ENCODE results near the gene MOSPD3.
"Not testable (repeated sequence)": the region's sequence is repeated elsewhere in the genome, so short reads cannot be mapped to it uniquely, and the experiment has no call there.

Gene MOSPD3, protein sequence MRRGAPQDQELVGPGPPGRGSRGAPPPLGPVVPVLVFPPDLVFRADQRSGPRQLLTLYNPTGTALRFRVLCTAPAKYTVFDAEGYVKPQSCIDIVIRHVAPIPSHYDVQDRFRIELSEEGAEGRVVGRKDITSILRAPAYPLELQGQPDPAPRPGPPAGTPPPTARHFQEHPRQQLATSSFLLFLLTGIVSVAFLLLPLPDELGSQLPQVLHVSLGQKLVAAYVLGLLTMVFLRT

DNA sequence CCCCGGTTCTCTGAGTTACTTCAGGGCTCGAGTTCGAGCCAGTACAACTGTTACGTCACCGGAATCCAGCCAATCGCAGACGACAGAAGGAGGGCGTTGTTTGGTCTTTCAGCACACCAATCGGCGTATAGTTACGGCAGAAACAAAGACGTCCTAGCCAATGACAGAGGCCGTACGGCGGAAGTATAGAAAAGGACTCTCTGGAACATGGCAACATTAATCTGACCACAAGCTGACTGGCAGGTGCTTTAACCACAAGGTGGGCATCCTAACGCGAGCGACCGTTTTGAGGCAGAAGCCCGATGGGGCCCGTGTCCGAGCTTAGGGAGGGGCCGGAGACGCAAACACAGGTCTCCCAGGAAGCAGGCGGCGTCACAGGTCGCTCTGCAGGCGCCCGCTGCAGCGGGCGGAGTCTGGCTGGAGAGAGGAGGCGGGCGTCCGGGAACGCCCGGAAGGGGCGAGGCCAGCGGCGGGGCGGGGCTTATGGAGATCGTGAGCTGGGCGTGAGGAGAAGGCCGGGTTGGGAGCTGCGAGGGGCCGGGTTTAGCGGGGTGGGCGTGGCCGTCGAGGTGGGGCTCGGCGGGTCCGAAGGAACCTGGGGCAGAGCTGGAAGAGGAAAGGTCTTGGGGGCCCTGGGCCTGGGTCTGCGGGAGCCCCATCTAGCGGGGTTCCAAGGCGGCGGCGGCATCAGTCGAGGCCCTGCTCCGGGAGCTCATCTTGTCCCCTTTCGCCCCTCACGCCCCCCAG is at the start of gene MOSPD3:
TSS of gene MOSPD3 (plus strand) at position 558 of the 747 bp plus-strand sequence. CDS start 252 bp downstream, outside the sequence.
- H3K27me3 Mint-ChIP-seq = peaks cover 3% of the 10 kb centered on the region
- H3K27ac Mint-ChIP-seq = peak within 1 kb of the TSS; percentile 96
- H3K36me3 Mint-ChIP-seq (ENCODE audit: low read depth) = no peaks in the 10 kb centered on the region
- peak; percentile 99 for DNase-seq
- H3K4me3 Mint-ChIP-seq = peak within 1 kb of the TSS; percentile 93
- no peaks in the 10 kb centered on the region for H3K9me3 Mint-ChIP-seq
- peak; percentile 95 for ATAC-seq
- H3K4me1 Mint-ChIP-seq = peaks cover 24% of the 10 kb centered on the region

DNA sequence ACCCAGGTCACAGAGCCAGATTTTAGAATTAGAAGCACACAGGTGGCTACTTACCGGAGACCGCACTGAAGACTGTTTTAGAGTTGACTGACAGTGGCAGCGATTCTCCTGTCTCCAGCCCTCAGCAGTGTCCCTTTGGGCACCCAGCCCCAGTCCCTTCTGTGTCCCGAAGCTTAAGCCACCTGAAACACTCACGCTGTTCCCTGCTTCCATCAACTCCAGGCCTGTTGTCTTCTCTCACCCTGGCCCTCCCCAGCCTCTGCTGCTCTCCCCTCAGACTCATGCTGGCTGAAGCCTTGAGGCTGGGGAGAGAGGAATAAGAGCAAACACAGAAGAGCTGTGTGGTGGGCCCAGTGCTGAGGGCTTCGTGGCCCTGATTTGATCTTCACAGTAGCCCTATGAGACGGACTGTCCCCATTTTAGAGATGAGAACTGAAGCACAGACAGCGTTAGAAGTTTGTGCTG is 49.2 kb upstream of the MOSPD3 start:
- Mint-ChIP-seq H3K4me1 (peaks cover 15% of the 10 kb centered on the region), H3K27me3 (no peaks in the 10 kb centered on the region), H3K4me3 (no peak overlapping the region), H3K27ac (no peak overlapping the region), H3K9me3 (no peaks in the 10 kb centered on the region), H3K36me3 (ENCODE audit: low read depth) (peaks cover 18% of the 10 kb centered on the region)
- DNase-seq (no peak), ATAC-seq (no peak)

DNA sequence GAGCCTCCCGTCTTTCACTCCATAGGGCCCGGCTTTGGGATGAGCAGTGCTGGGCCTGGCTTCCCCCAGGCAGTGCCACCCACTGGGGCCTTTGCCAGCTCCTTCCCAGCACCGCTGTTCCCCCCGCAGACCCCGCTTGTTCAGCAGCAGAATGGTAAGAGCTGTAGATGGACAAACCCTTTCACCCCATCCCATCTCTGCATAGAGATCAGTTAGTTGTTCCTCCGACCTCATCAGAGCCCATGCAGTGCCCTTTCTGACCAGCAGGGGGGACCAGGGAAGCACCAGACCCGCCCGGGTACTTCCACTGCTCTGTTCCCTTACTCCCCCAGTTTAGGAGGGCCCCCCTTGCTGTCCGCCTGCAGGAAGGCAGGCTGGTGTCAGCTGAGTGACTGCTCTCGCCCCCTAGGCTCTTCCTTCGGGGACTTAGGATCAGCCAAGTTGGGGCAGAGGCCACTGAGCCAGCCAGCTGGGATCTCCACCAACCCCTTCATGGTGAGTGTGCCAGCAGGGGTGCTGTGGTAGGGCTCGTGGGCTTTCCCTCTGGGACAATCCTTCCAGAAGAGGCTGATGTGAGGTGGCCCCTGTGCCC is 48.4 kb upstream of the MOSPD3 start:
- H3K9me3 Mint-ChIP-seq = no peaks in the 10 kb centered on the region
- ATAC-seq (peak; percentile 55), DNase-seq (peak; percentile 90)
- H3K27ac Mint-ChIP-seq = no peak overlapping the region
- H3K36me3 Mint-ChIP-seq (ENCODE audit: low read depth) = peaks cover 18% of the 10 kb centered on the region
- H3K4me1 Mint-ChIP-seq = peaks cover 20% of the 10 kb centered on the region
- no peaks in the 10 kb centered on the region for H3K27me3 Mint-ChIP-seq
- H3K4me3 Mint-ChIP-seq = no peak overlapping the region

DNA sequence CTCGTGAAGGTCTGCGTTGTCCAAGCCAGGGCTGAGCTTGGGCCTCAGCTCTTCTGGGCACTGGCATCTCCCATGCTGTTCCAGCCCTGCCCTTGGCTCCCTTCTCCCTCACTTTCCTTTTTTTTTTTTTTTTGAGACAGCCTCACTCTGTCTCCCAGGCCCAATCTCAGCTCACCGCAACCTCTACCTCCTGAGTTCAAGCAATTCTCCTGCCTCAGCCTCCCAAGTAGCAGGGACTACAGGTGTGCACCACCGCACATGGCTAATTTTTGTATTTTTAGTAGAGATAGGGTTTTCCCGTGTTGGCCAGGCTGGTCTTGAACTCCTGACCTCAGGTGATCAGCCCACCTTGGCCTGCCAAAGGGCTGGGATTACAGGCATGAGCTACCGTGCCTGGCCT is 47.9 kb upstream of the MOSPD3 start:
- not testable (repeated sequence) for H3K9me3 Mint-ChIP-seq, H3K4me3 Mint-ChIP-seq, H3K27me3 Mint-ChIP-seq, DNase-seq, ATAC-seq, H3K27ac Mint-ChIP-seq
- Mint-ChIP-seq H3K4me1 (peaks cover 20% of the 10 kb centered on the region), H3K36me3 (ENCODE audit: low read depth) (peaks cover 15% of the 10 kb centered on the region)

DNA sequence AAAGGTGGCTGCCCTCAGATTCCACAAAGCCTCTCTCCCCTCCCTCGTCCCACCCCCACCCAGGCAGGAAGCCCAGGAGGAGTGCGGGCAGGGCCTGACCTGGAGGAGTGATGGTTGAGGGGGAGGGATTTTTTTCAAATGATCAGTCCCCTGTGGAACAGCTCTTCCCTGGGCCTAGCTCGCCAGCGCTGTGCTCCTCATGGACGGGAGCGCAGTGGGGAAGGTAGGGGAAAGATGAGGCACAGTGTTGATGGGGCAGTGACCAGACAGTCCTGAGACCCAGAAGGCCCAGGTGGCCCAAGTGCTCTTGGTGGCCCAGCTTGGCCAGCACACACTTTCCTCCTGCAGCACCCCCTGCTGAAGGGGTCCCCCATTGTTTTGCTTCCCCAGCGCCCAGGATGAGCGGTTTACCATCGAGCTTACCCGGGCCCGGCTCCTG is 47.2 kb upstream of the MOSPD3 start:
- no peaks in the 10 kb centered on the region for H3K27me3 Mint-ChIP-seq
- H3K36me3 Mint-ChIP-seq (ENCODE audit: low read depth) = peaks cover 13% of the 10 kb centered on the region
- H3K4me3 Mint-ChIP-seq = no peak overlapping the region
- DNase-seq (no peak), ATAC-seq (no peak)
- H3K9me3 Mint-ChIP-seq = no peaks in the 10 kb centered on the region
- peaks cover 24% of the 10 kb centered on the region for H3K4me1 Mint-ChIP-seq
- no peak overlapping the region for H3K27ac Mint-ChIP-seq

DNA sequence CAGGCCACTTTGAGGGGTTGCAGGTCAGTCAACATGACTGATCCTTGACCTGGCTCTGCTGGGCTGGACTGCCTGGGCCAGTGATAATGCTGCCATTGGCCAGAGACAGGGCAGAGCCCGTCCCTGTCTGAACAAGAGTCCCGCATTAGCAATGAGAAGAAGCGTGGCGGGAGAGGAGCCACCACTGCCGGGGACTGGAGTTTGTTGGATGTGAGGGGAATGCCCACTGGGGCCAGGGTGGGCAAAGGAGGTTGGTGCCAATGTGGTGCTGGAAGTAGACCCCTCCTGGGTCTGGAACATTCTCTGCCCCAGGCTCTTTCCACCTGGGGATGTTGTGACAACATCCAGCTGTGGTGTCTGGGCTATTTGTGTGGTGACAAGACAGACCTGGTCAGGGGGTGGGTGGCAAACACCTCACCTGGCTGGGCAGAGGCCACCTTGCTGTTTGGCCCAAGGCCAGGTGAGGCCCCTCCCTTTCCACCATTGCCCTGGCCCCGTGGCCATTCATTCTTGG is 46.3 kb upstream of the MOSPD3 start:
- no peak overlapping the region for H3K4me3 Mint-ChIP-seq
- peaks cover 30% of the 10 kb centered on the region for H3K4me1 Mint-ChIP-seq
- H3K36me3 Mint-ChIP-seq (ENCODE audit: low read depth) = peaks cover 13% of the 10 kb centered on the region
- no peak for DNase-seq
- H3K27me3 Mint-ChIP-seq = no peaks in the 10 kb centered on the region
- no peak for ATAC-seq
- no peaks in the 10 kb centered on the region for H3K9me3 Mint-ChIP-seq
- H3K27ac Mint-ChIP-seq = no peak overlapping the region

DNA sequence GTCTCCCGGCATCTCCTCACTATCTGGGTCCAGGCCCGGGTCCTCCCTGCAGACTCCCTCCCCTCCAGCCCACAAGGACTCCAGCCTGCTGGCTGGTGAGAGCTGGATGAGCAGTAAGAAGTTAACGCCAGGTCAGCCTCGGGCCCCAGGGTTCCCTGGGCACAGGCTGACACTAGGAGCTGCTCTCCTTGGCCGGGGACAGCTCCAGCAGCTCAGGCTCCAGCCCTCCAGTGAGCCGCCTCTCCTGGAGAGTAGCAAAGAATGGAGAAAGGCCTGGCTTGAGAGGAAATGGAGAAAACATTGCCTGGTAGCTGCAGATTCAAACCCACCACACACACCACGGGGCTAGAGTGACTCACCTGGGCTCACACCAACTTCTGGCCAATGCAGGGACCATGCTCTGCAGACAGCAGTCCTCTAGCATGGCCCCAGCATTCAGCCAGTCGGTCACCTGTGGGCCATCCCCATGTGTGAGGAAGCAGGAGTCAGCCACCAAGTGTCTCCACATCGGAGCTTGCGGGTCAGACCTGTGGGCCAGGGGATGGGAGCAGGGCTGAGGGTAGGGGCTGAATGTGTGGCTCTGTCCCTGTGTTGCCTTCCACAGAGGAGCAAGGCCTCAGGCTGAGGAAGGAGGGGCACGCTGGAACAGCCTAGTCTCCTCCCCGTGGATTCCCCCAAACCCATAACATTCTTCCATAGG is 45.2 kb upstream of the MOSPD3 start:
- Mint-ChIP-seq H3K9me3 (no peaks in the 10 kb centered on the region), H3K4me3 (no peak overlapping the region), H3K4me1 (peaks cover 37% of the 10 kb centered on the region), H3K36me3 (ENCODE audit: low read depth) (peaks cover 11% of the 10 kb centered on the region), H3K27ac (peak overlapping the region; percentile 46), H3K27me3 (no peaks in the 10 kb centered on the region)
- ATAC-seq (no peak), DNase-seq (no peak)

DNA sequence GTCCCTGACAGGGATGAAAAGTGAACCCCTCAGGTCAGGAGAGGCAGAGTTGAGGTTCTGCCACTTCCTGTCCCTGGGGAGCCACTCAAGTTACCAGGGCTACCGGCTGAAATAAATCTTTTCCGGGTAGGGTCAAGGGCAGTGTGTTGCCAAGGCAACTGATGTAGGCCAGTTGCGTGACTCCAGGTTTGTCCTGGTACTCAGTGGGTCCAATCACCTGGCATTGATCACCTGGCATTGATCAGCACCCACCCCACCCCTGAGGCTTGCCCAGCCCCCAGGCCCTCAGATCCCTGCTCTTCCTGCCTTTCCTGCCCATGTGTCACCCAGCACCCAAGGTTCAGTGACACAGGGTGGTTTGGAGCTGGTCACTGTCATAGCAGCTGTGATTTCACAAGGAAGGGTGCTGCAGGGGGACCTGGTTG is 44.6 kb upstream of the MOSPD3 start:
- ATAC-seq (no peak), DNase-seq (no peak)
- H3K27me3 Mint-ChIP-seq = no peaks in the 10 kb centered on the region
- no peak overlapping the region for H3K27ac Mint-ChIP-seq
- H3K4me1 Mint-ChIP-seq = peaks cover 38% of the 10 kb centered on the region
- peaks cover 7% of the 10 kb centered on the region for H3K36me3 Mint-ChIP-seq (ENCODE audit: low read depth)
- no peaks in the 10 kb centered on the region for H3K9me3 Mint-ChIP-seq
- H3K4me3 Mint-ChIP-seq = no peak overlapping the region

DNA sequence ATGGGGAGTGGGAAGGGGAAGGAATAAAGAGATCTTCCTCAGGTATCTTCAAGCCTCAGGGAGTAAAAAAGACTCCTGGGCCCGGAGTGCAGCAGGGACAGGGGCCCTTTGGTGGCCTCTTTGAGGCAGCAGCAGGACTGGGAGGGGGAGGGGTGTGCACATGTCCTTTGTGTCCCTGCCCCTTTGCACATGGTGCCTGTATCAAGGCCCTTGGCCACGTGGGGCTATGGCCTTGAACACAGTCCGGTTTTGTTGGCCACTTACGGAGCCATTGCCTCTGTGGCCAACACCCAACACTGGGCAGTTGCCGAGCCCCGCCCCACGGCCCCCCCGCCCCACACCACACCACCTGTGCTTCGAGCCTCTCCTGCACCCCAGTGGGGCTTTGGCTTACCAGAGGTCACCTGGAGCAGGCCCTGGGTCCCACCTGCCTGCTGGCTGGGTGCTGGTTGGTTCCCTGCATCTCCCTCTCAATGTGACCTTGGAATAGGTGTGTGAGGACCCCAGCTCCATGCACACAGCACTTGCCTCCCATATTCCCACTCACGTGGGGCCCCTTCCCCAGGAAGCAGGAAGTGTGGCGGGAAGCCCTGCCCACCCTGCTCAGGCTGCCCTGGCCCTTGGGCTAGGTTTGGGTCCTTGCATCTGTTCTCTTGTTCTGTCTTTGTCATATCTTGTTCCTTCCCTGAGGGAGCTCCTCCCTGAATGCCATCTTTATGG is 44.0 kb upstream of the MOSPD3 start:
- Mint-ChIP-seq H3K4me3 (no peak overlapping the region), H3K9me3 (no peaks in the 10 kb centered on the region), H3K27ac (peak overlapping the region; percentile 15), H3K36me3 (ENCODE audit: low read depth) (peaks cover 5% of the 10 kb centered on the region), H3K27me3 (no peaks in the 10 kb centered on the region), H3K4me1 (peaks cover 38% of the 10 kb centered on the region)
- no peak for DNase-seq
- no peak for ATAC-seq

DNA sequence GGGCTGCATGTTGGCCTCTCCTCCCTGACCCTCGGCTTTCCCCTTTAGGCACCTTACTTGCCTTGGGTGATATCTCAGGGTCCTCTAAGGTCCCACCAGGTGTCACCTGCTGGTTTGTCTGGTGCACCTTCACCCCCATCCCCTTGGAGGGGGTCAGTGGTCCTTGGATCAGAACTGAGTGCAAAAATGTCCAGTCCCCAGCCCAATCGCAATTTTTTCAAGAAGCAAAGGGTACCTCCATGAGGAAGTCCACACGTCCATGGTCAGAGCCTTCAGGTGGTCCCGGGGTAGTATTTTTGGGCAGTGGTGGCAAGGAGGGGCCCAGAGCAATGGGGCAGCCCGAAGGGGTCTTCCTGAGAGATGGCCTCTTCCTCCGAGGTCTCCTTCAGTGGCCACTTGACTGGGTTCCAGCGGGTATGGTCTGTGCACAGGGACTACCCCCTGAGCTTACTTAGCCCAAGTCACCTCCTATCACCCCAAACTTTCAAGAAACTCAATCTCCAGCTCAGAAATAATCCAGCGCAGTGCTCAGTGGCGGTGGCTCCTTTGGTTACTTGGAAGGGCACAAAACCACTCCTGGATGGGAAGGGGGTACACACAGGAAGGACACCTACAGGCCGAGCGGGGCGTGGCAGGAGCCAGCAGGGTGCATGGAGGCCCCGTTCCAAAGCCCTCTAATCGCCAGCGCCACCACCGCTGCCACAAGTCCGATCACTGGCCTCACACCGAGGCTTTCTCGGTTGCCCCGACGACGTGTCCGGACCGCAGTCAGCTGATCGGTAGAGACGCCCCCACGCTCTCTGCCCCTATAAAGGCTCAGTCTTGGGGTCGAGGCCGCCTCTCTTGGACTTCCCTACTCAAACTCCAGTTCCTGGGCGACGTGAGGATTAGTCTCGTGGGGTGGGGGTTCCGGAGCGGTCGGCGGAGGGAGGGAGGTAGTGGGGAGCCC is 43.2 kb upstream of the MOSPD3 start:
- Mint-ChIP-seq H3K36me3 (ENCODE audit: low read depth) (peaks cover 2% of the 10 kb centered on the region), H3K27me3 (no peaks in the 10 kb centered on the region), H3K27ac (peak overlapping the region; percentile 76), H3K4me3 (peak overlapping the region; percentile 22), H3K9me3 (no peaks in the 10 kb centered on the region), H3K4me1 (peaks cover 35% of the 10 kb centered on the region)
- peak; percentile 44 for ATAC-seq
- DNase-seq = peak; percentile 69

DNA sequence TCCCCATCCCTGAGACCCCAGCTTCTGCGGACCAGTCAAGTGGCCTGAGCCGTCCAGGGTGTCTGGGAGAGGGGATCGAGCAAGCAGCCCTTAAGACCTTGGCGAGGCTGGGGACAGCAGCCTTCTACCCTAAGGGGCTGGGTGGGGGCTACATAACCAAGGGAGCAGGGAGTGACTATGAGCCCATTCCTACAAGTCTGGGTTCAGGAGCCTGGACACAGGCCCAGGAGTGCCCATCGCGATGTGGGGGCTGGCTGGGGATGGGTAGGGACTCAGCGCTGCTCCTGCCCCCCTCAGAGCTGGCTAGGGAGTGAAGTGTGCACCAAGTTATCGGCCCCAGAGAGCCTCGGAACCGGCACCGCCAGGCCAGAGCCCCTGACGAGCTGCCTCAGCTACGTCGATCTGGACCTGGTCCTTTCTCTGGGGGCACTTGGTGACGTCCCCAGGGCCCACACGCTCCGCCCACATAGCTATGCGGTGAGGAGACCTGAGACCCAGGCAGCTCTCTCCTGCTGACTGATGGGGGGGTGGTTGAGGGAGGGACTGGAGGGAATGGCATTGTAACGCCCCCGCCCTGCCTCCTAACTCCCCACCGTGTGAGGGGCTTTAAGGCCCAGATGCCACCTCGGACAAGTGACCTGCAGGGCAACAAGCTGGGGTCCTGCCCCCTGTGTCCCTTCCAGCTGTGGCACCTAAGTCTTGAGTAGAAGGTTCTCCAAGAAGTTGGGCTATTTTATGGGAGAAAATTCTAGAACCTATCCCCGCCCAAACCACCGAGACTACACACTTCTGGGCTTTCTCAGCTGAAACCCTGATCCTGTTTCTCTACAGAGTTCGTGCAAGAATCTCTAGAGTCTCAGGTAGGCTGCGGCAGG is 41.1 kb upstream of the MOSPD3 start:
- Mint-ChIP-seq H3K9me3 (no peaks in the 10 kb centered on the region), H3K27me3 (no peaks in the 10 kb centered on the region), H3K36me3 (ENCODE audit: low read depth) (peaks cover 1% of the 10 kb centered on the region), H3K4me3 (no peak overlapping the region), H3K27ac (no peak overlapping the region), H3K4me1 (peaks cover 35% of the 10 kb centered on the region)
- DNase-seq (no peak), ATAC-seq (peak; percentile 3)

DNA sequence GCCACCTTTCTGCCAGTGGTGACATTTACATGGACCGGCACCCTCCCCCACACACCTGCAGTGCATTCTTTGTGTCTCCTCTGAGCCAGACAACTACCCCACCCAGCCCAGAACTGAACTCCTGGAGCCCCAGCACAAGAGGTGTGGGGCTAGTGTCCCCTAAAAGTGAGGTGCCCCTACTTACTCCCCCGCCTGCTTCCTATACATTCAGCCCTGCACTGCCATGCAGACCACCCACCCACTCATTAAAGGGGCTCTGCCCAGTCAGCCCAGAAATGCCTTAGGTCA is 40.6 kb upstream of the MOSPD3 start:
- no peaks in the 10 kb centered on the region for H3K9me3 Mint-ChIP-seq
- peaks cover 35% of the 10 kb centered on the region for H3K4me1 Mint-ChIP-seq
- H3K27ac Mint-ChIP-seq = no peak overlapping the region
- no peak for ATAC-seq
- H3K27me3 Mint-ChIP-seq = no peaks in the 10 kb centered on the region
- no peak overlapping the region for H3K4me3 Mint-ChIP-seq
- peaks cover 1% of the 10 kb centered on the region for H3K36me3 Mint-ChIP-seq (ENCODE audit: low read depth)
- DNase-seq = no peak

Measured in activated naive CD8-positive, alpha-beta T cell treated with anti-CD3 and anti-CD28 coated beads, Interleukin-2, amount 50 U/mL, for 24 hours (primary cell).